Natural killer cell treated with Interleukin-12 subunit alpha and Interleukin-12 subunit beta and Interleukin-15 and Interleukin-18, amount 100 ng/mL, for 72 hours (primary cell): Measurements from ENCODE around the gene KCNH1. TPM values are rescaled to one million over a fixed set of nuclear protein-coding genes. Genes with fewer than 3 reads are reported as not detected.

Experiments
- ATAC-seq, 2 donors: fragments of 150-1000 bp; cut with Tn5 transposase in 1 of 2; sonication (Bioruptor Pico), chemical (Tn5 transposase) in 1 of 2; 2 replicates each; pipeline ENCODE4 v1.10.0; 2021
- DNase-seq: peaks from one replicate; pipeline ENCODE4 v3.0.0; 2022; ENCODE audit warnings: low spot score
- H3K27ac Mint-ChIP-seq, 2 donors: 1 replicate in 1 of 2; 2 replicates in 1 of 2; pipeline ENCODE4 v1.8.0; 2022; ENCODE audit warnings: mixed read lengths in 2 of 2, mild to moderate bottlenecking in 1 of 2, moderate library complexity in 1 of 2
- H3K27me3 Mint-ChIP-seq, 2 donors: 1 replicate in 1 of 2; 2 replicates in 1 of 2; pipeline ENCODE4 v1.8.0; 2022; ENCODE audit warnings: mixed read lengths in 2 of 2
- H3K36me3 Mint-ChIP-seq: one replicate; pipeline ENCODE4 v1.8.0; 2022; ENCODE audit warnings: mixed read lengths
- H3K4me1 Mint-ChIP-seq, 2 donors: 1 replicate in 1 of 2; 2 replicates in 1 of 2; pipeline ENCODE4 v1.8.0; 2022; ENCODE audit warnings: low read depth in 2 of 2, mixed read lengths in 2 of 2, mild to moderate bottlenecking in 1 of 2
- H3K4me3 Mint-ChIP-seq: one replicate; pipeline ENCODE4 v1.8.0; 2022; ENCODE audit warnings: mixed read lengths
- H3K9me3 Mint-ChIP-seq: 2 replicates; pipeline ENCODE4 v1.8.0; 2022; ENCODE audit warnings: mixed read lengths
- total RNA-seq, 2 donors: library from RNA; stranded (reverse); gene quantifications; one replicate each; pipeline ENCODE4 v1.2.3, GENCODE V29; 2022

KCNH1 gene
- total RNA-seq, 2 donors from 2014 or later, result not detected

DNA sequence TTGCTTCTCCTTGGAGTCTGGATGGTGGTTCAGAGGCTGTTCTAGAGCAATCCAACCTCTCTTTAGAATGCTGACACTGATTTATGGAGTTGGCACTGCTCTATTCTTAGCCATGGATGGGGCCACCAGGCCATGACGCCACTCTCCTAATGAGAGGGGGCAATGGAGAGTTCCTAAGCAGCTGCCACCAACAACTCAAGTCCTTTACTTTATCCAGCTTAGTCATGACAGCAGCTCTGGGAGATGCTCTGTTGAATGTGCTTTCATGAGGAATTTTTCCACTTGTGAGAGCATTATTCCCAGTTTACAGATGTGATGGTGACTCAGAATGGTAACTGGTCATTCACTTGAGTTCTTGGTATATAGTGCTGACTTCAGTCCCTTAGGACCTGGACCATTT lies 438.9 kb downstream of the KCNH1 start:
- peaks cover 11 to 15% of the 10 kb centered on the region in 2 donors for H3K4me1 Mint-ChIP-seq
- ATAC-seq, result no peak
- H3K27me3 Mint-ChIP-seq, result no peaks in the 10 kb centered on the region
- no peak overlapping the region for H3K27ac Mint-ChIP-seq
- no peaks in the 10 kb centered on the region for H3K9me3 Mint-ChIP-seq
- H3K4me3 Mint-ChIP-seq, result no peak overlapping the region
- DNase-seq, result no peak
- no peaks in the 10 kb centered on the region for H3K36me3 Mint-ChIP-seq

DNA sequence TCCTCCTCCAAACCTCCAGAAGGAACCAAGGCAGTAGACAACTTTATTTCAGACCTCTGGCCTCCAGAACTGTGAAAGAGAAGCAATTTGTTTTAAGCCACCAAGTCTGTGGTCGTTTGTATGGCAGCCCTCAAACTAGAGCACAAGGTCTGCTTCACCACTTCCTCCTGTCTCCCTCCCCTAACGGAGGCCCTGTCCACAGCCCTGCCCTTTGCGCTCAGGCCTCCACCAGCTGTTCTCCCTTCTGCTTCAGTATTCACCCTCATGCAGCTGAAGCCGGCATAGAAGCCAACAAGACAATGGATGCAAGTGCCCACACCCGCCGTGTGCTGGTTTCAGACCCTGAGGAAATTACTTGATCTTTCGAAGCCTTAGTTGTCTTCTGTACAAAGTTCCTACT lies 441.2 kb downstream of the KCNH1 start:
- DNase-seq, result no peak
- no peaks in the 10 kb centered on the region for H3K36me3 Mint-ChIP-seq
- peaks cover 11 to 20% of the 10 kb centered on the region in 2 donors for H3K4me1 Mint-ChIP-seq
- no peak overlapping the region for H3K4me3 Mint-ChIP-seq
- peak in 1 of 2 donors; percentile 39 for ATAC-seq
- H3K27ac Mint-ChIP-seq, result no peak overlapping the region
- no peaks in the 10 kb centered on the region for H3K27me3 Mint-ChIP-seq
- no peaks in the 10 kb centered on the region for H3K9me3 Mint-ChIP-seq

- no peaks in the 10 kb centered on the region for H3K9me3 Mint-ChIP-seq
These were observed 442.8 kb downstream of the KCNH1 start for GRCh38 chr1:210691039-210691610.

DNA sequence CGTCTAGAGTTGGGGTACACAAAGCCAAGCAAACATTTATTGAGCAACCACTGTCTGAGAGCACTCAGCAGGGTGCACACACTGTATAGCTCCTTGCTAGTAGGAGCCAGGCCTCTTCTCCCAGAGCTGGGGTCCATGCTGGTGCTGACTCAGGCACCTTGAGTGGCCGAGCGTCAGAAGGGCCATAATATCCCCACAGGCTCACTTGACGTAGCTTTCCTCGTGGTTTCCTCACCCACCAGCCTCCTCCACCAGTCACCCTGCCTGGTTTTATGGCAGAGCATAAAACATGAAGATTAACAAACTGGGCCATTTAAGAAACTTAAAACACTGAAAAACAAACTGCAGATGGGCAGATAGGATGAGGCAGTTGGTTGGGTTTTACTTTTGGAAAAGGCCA lies 443.7 kb downstream of the KCNH1 start:
- Mint-ChIP-seq H3K27ac (no peak overlapping the region), H3K36me3 (no peaks in the 10 kb centered on the region), H3K27me3 (no peaks in the 10 kb centered on the region), H3K4me3 (no peak overlapping the region), H3K9me3 (no peaks in the 10 kb centered on the region), H3K4me1 (peaks cover 11 to 16% of the 10 kb centered on the region in 2 donors)
- DNase-seq (no peak), ATAC-seq (no peak)

More at GRCh38 chr1:210691039-210691610, 442.8 kb downstream of the KCNH1 start:
- no peak for DNase-seq
- Mint-ChIP-seq H3K4me3 (no peak overlapping the region), H3K36me3 (no peaks in the 10 kb centered on the region), H3K27me3 (no peaks in the 10 kb centered on the region), H3K4me1 (peaks cover 11 to 16% of the 10 kb centered on the region in 2 donors), H3K27ac (no peak overlapping the region)
- ATAC-seq, result no peak

- DNase-seq (no peak), ATAC-seq (no peak)
- Mint-ChIP-seq H3K27me3 (no peaks in the 10 kb centered on the region), H3K4me3 (no peak overlapping the region), H3K36me3 (no peaks in the 10 kb centered on the region), H3K27ac (no peak overlapping the region), H3K9me3 (no peaks in the 10 kb centered on the region), H3K4me1 (peaks cover 11 to 16% of the 10 kb centered on the region in 2 donors)
These were observed 444.1 kb downstream of the KCNH1 start for GRCh38 chr1:210689826-210690225.

DNA sequence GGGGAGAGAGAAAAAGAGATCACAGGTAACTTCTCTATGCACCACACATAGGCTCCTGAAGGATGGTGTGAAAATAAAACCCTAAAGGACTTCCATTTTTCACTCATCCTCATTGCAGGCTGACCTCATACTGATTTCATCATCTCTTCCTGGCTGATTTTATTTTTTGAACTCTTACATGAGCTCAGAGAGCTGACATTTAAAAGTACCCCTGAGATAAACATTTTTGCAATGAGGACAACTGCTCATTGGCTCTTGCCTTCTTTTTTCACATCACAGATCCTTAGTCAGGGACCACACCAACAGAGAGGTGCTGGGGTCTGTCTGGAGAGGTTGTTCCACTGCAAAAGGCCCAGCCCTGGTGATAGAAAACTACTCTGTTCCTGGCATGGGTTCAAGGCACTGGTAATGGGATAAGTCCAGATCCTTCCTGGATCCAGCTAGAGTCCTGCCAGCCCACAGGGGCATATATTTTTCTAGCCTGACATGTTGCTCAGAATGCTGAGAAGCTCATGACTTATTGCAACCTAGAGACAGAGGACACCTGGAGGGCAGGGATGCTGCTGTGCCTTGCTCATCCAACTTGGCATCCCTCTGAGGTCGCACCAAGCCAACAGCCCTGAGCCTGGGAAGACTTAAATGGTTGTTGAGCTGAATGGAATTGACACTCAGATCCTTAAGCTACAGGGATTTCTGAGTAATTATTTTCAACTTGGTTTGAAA lies 445.3 kb downstream of the KCNH1 start:
- no peak overlapping the region for H3K4me3 Mint-ChIP-seq
- no peak overlapping the region for H3K27ac Mint-ChIP-seq
- H3K9me3 Mint-ChIP-seq, result no peaks in the 10 kb centered on the region
- no peaks in the 10 kb centered on the region for H3K36me3 Mint-ChIP-seq
- peak in 1 of 2 donors; percentile 28 for ATAC-seq
- no peak for DNase-seq
- H3K27me3 Mint-ChIP-seq, result no peaks in the 10 kb centered on the region
- H3K4me1 Mint-ChIP-seq, result peaks cover 11 to 21% of the 10 kb centered on the region in 2 donors

DNA sequence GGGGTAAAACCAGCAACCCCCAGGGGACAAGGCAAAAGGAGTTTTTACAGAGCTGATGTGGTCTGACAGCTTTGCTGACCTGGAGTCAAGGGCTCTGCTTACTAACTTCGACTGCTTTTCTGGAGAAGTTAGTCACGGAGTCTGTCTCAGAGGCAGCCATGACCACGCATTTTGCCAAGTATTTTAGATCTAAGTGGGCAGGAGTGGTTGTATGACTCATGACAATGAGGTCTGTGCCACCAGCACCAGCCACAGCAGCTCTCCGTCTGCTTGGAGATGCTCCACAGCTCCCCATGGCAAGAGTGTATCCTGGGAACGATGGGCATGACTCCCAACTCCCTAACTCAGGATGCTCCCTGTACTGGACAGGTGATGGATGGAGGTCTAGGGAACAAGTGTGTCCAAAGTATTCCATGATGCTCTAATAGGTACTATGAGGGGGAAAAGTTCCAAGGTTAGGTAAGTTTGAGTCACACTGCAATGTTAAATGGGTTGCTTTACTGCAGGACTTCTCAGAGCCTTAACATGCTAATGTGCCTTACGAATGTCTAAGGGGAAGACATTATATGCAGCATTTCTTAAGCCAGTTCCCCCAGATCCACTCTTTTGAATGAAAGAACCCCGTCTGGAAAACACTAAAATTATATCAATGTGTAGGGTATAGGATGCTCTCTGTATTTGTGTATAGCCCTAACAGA lies 446.2 kb downstream of the KCNH1 start:
- no peak overlapping the region for H3K4me3 Mint-ChIP-seq
- peaks cover 5 to 14% of the 10 kb centered on the region in 2 donors for H3K4me1 Mint-ChIP-seq
- H3K27me3 Mint-ChIP-seq, result no peaks in the 10 kb centered on the region
- no peaks in the 10 kb centered on the region for H3K36me3 Mint-ChIP-seq
- no peaks in the 10 kb centered on the region for H3K9me3 Mint-ChIP-seq
- no peak for DNase-seq
- ATAC-seq, result no peak
- H3K27ac Mint-ChIP-seq, result no peak overlapping the region

DNA sequence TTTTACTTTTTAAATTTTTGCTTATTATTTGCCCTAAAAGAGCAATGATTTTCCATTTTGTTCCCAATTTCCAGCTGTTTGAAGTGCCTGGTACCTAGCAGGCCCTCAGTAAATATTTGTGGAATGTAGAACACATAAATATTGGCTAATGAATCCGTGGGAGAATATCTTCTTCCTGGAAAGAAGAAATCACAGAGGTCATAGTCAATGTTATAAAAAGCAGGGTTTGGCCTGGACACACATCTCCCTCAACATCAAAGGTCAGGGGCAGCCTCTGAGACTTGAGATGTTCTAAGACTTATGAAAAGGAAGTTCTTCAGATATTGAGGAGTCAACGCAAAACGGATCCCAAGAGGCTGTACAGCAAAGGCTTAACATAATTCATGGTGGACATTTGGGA lies 447.1 kb downstream of the KCNH1 start:
- DNase-seq (no peak), ATAC-seq (no peak)
- Mint-ChIP-seq H3K9me3 (no peaks in the 10 kb centered on the region), H3K27ac (no peak overlapping the region), H3K4me1 (peaks cover 0 to 9% of the 10 kb centered on the region in 2 donors), H3K4me3 (no peak overlapping the region), H3K27me3 (no peaks in the 10 kb centered on the region), H3K36me3 (no peaks in the 10 kb centered on the region)

GRCh38 chr1:210685295-210685650 lies 448.7 kb downstream of the KCNH1 start:
- ATAC-seq (no peak), DNase-seq (no peak)
- Mint-ChIP-seq H3K27ac (no peak overlapping the region), H3K9me3 (no peaks in the 10 kb centered on the region), H3K36me3 (no peaks in the 10 kb centered on the region), H3K4me1 (peaks cover 0 to 9% of the 10 kb centered on the region in 2 donors), H3K27me3 (no peaks in the 10 kb centered on the region), H3K4me3 (no peak overlapping the region)

GRCh38 chr1:210684466-210685294 lies 449.3 kb downstream of the KCNH1 start:
- H3K4me1 Mint-ChIP-seq, result peaks cover 0 to 9% of the 10 kb centered on the region in 2 donors
- H3K36me3 Mint-ChIP-seq, result no peaks in the 10 kb centered on the region
- no peak overlapping the region for H3K4me3 Mint-ChIP-seq
- no peak for DNase-seq
- no peak overlapping the region for H3K27ac Mint-ChIP-seq
- H3K9me3 Mint-ChIP-seq, result no peaks in the 10 kb centered on the region
- ATAC-seq, result no peak
- H3K27me3 Mint-ChIP-seq, result no peaks in the 10 kb centered on the region

- Mint-ChIP-seq H3K27ac (no peak overlapping the region), H3K27me3 (no peaks in the 10 kb centered on the region), H3K36me3 (no peaks in the 10 kb centered on the region), H3K9me3 (no peaks in the 10 kb centered on the region), H3K4me1 (peaks cover 0 to 8% of the 10 kb centered on the region in 2 donors), H3K4me3 (no peak overlapping the region)
- ATAC-seq (no peak), DNase-seq (no peak)
These were observed 450.4 kb downstream of the KCNH1 start for GRCh38 chr1:210683403-210684047.

DNA sequence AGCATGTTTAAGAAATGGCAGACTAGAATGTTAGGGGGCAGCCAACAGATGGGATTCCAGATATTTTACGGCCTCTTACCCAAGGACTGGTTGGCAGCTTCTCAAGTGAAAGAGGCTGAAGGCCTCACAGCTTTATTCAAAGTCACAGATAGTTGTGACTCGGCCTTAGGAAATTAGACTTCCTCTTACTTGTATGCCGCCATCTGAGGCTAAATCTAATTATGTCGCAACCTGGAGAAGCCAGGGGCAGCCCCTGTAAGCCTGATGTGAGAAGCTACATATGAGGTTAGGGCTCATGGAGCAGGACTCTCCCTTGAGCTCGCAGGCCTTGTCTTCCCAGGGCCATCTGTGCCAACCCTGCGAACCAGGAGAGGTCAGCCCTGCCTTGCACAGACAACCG lies 452.8 kb downstream of the KCNH1 start:
- Mint-ChIP-seq H3K4me3 (no peak overlapping the region), H3K36me3 (no peaks in the 10 kb centered on the region), H3K9me3 (no peaks in the 10 kb centered on the region), H3K27ac (no peak overlapping the region), H3K4me1 (peaks cover 0 to 5% of the 10 kb centered on the region in 2 donors), H3K27me3 (no peaks in the 10 kb centered on the region)
- ATAC-seq (no peak), DNase-seq (no peak)

DNA sequence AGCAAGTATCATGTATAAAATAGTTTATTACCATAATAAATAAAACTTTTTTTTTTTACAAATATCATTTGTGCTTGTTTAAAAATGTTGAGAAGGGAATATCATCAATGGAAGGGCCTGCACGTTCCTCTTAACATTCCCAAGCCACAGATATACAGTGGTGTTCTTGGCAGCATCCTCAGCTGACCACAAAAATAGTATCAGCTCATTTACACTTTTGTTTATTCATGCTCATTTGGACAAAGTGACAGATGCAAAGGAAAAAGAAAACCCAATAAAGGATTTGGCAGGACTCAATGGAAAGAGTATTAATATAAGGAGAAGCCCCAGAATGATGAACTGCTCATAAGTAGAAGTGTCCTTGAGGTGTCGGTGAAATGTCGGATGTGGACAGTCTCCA lies 455.6 kb downstream of the KCNH1 start:
- DNase-seq, result no peak
- no peak for ATAC-seq
- Mint-ChIP-seq H3K9me3 (no peaks in the 10 kb centered on the region), H3K27me3 (no peaks in the 10 kb centered on the region), H3K4me1 (no peaks in the 10 kb centered on the region), H3K4me3 (no peak overlapping the region), H3K36me3 (no peaks in the 10 kb centered on the region), H3K27ac (no peak overlapping the region)
